Liver (tissue), 3 donors: ENCODE measurements around the gene PFKFB3.

Experiments
- CTCF ChIP-seq: fragments of 150-350 bp; IDR thresholded peaks from 2 replicates; pipeline ENCODE4 v1.5.1; 2017; ENCODE audit warnings: improper control_type of control experiment, low read depth, low read length; ENCODE audit not compliant: missing input control
- EGR1 ChIP-seq, 2 donors: IDR thresholded peaks; 2 replicates each; pipeline ENCODE4 v1.6.1; 2016 to 2018; ENCODE audit warnings: antibody characterized with exemption in 2 of 2, low read depth in 2 of 2
- YY1 ChIP-seq: IDR thresholded peaks from 2 replicates; pipeline ENCODE4 v1.6.1; 2016; ENCODE audit warnings: antibody characterized with exemption, mild to moderate bottlenecking
- donor health status: healthy.
- donor health status: healthy.

DNA sequence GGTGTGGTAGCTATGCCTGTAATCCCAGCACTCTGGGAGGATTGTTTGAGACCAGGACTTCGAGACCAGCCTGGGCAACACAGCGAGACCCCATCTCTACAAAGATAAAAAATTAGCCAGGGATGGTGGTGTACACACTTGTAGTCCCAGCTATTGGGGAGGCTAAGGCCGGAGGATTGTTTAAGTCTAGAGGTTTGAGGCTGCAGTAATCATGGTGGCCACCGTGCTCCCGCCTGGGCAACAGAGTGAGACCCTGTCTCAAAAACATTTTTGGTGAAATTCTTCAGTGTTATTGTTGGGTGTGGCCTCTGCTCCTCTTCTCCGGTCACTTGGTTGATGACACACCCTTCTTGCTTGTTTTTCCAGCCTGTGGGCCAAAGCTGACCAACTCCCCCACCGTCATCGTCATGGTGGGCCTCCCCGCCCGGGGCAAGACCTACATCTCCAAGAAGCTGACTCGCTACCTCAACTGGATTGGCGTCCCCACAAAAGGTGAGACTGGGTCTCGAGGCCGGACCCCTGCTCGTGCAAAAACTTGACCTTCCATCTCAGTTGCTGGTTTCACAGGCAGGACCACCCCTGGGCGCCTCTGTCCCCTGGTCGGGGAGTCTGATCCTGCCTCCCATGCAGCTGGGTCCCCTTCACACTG, 10.6 kb downstream of the PFKFB3 start:
- TF ChIP-seq YY1 (no peak), EGR1 (IDR thresholded peaks at IDR 0.05; ENCODE audit: low read depth in 2 of 2) (no peak), CTCF (no peak)
